ENCODE measurements around the gene PHOSPHO2. TPM values are rescaled to one million over a fixed set of nuclear protein-coding genes. Genes with fewer than 3 reads are reported as not detected.
"Not testable (repeated sequence)": the region's sequence is repeated elsewhere in the genome, so short reads cannot be mapped to it uniquely, and the experiment has no call there.

The PHOSPHO2 gene
- total RNA-seq, 1 experiment from 2014 or later = 6.9 TPM

DNA sequence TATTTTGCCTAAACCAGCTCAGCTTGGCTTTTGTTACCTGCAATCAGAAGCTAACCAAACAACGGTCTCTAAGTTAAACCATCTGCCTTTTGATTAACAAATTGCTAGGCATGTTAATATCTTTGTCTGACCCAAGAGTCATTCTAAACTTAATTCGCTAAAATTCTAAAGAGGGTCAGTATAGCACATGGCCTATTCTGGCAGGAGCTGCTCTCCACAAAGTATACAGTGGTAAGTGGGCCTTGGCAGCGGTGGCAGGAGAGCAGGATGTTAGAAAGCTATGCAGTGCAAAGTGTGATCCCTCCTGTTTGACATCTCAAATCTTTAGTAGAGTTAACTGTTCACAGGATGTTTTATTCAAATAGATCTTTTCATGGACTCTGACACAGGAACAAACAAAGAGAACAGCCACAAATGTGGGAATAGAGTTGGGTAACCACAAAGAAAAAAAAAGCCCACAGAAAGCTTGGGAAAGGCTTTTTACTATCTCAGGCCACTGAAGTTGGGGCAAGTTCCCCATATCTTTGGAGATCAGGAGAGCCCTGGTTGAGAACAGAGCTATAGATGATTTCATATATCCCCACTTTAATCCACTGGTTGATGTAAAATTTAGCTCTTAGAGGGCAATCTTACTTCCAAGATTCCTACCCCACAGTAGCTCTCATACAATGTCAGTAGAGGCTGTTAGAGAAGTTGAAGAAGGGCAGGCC lies 10.7 kb upstream of the PHOSPHO2 start:
- POLR2A ChIA-PET (ENCODE audit: low non-redundant PET) = no interaction called here
- intact Hi-C loops (cut with micrococcal nuclease; ENCODE audit: unreplicated experiment) = no loop called here
- H3K27ac ChIP-seq (ENCODE audit: low read depth, low read length, poor library complexity, severe bottlenecking) = no peak overlapping the region
- H3K4me3 ChIP-seq (ENCODE audit: low read depth, low read length, poor library complexity, severe bottlenecking) = no peak overlapping the region
- no peaks in the 10 kb centered on the region for H3K9me3 ChIP-seq (ENCODE audit: low read depth, low read length, poor library complexity, severe bottlenecking)
- DNase-seq (ENCODE audit: low spot score) = no peak
- CTCF ChIA-PET = no interaction called here
- no TSS peak for BruUV-seq (replicated peaks)
- no peaks in the 10 kb centered on the region for H3K36me3 ChIP-seq (ENCODE audit: insufficient read depth, low read length, poor library complexity, severe bottlenecking)
- no peak for TF ChIP-seq EZH2 (IDR thresholded peaks at IDR 0.05; ENCODE audit: borderline replicate concordance, low read depth, low read length, poor library complexity, severe bottlenecking)
- TF ChIP-seq, protein P1, sequence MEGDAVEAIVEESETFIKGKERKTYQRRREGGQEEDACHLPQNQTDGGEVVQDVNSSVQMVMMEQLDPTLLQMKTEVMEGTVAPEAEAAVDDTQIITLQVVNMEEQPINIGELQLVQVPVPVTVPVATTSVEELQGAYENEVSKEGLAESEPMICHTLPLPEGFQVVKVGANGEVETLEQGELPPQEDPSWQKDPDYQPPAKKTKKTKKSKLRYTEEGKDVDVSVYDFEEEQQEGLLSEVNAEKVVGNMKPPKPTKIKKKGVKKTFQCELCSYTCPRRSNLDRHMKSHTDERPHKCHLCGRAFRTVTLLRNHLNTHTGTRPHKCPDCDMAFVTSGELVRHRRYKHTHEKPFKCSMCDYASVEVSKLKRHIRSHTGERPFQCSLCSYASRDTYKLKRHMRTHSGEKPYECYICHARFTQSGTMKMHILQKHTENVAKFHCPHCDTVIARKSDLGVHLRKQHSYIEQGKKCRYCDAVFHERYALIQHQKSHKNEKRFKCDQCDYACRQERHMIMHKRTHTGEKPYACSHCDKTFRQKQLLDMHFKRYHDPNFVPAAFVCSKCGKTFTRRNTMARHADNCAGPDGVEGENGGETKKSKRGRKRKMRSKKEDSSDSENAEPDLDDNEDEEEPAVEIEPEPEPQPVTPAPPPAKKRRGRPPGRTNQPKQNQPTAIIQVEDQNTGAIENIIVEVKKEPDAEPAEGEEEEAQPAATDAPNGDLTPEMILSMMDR (conservative IDR thresholded peaks at IDR 0.05; ENCODE audit: low read depth, low read length) = no peak
- no peaks in the 10 kb centered on the region for H3K4me1 ChIP-seq (ENCODE audit: insufficient read depth, low read length, poor library complexity, severe bottlenecking)
- no peaks in the 10 kb centered on the region for H3K27me3 ChIP-seq (replicated peaks; ENCODE audit: insufficient read depth, low read depth, low read length, poor library complexity)

DNA sequence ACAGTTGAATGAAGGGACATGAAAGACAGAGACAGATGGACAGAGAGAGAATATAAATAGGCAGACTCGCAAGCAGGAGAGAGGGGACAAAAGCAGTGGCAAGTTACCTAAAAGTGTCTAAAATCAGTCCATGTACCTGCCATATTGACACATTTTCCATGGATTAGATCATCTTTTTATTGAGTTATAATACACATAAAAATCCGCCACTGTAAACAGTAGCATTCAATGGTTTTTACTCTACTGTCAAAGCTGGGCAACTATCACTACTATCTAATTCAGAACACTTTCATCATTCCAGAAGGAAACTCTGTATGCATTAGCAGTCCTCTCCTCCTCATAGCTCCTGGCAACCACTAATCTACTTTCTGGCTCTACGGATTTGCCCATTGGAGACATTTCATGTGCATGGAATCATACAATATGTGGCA lies 10.1 kb upstream of the PHOSPHO2 start:
- BruUV-seq (replicated peaks) = no TSS peak
- TF ChIP-seq, protein P1 (conservative IDR thresholded peaks at IDR 0.05; ENCODE audit: low read depth, low read length) = no peak
- TF ChIP-seq EZH2 (IDR thresholded peaks at IDR 0.05; ENCODE audit: borderline replicate concordance, low read depth, low read length, poor library complexity, severe bottlenecking) = no peak
- no peaks in the 10 kb centered on the region for H3K9me3 ChIP-seq (ENCODE audit: low read depth, low read length, poor library complexity, severe bottlenecking)
- H3K4me1 ChIP-seq (ENCODE audit: insufficient read depth, low read length, poor library complexity, severe bottlenecking) = no peaks in the 10 kb centered on the region
- DNase-seq (ENCODE audit: low spot score) = no peak
- no peaks in the 10 kb centered on the region for H3K36me3 ChIP-seq (ENCODE audit: insufficient read depth, low read length, poor library complexity, severe bottlenecking)
- ChIA-PET POLR2A (ENCODE audit: low non-redundant PET) (no interaction called here), CTCF (no interaction called here)
- no peak overlapping the region for H3K27ac ChIP-seq (ENCODE audit: low read depth, low read length, poor library complexity, severe bottlenecking)
- intact Hi-C loops (cut with micrococcal nuclease; ENCODE audit: unreplicated experiment) = no loop called here
- no peak overlapping the region for H3K4me3 ChIP-seq (ENCODE audit: low read depth, low read length, poor library complexity, severe bottlenecking)
- H3K27me3 ChIP-seq (replicated peaks; ENCODE audit: insufficient read depth, low read depth, low read length, poor library complexity) = no peaks in the 10 kb centered on the region

DNA sequence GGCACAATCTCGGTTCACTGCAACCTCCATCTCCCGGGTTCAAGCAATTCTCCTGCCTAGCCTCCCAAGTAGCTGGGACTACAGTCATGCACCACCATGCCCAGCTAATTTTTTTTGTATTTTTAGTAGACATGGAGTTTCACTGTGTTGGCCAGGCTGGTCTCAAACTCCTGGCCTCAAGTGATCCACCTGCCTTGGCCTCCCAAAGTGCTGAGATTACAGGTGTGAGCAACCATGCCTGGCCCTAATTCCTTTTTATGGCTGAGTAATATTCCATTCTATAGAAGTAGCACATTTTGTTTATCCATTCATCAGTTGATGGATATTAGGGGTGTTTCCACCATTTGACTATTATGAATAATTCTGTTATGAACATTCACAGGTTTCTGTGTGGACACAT lies 9.6 kb upstream of the PHOSPHO2 start:
- CTCF ChIA-PET; intact Hi-C loops (cut with micrococcal nuclease; ENCODE audit: unreplicated experiment): not testable (repeated sequence)

DNA sequence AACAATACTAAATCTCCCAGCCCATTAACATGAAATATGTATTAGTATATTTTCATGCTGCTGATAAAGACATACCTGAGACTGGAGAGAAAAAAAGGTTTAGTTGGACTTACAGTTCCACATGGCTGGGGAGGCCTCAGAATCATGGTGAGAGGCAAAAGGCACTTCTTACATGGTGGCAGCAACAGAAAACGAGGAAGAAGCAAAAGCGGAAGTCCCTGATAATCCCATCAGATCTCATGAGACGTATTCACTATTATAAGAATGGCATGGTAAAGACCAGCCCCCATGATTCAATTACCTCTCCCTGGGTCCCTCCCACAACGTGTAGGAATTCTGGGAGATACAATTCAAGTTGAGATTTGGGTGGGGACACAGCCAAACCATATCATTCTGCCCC lies 7.4 kb upstream of the PHOSPHO2 start:
- intact Hi-C loops (cut with micrococcal nuclease; ENCODE audit: unreplicated experiment); BruUV-seq (replicated peaks); POLR2A ChIA-PET (ENCODE audit: low non-redundant PET); H3K27me3 ChIP-seq (replicated peaks; ENCODE audit: insufficient read depth, low read depth, low read length, poor library complexity); H3K36me3 ChIP-seq (ENCODE audit: insufficient read depth, low read length, poor library complexity, severe bottlenecking); H3K4me1 ChIP-seq (ENCODE audit: insufficient read depth, low read length, poor library complexity, severe bottlenecking); DNase-seq (ENCODE audit: low spot score); CTCF ChIA-PET; H3K4me3 ChIP-seq (ENCODE audit: low read depth, low read length, poor library complexity, severe bottlenecking); H3K27ac ChIP-seq (ENCODE audit: low read depth, low read length, poor library complexity, severe bottlenecking); H3K9me3 ChIP-seq (ENCODE audit: low read depth, low read length, poor library complexity, severe bottlenecking): not testable (repeated sequence)

More for the DNA sequence above, 9.6 kb upstream of the PHOSPHO2 start:
- H3K4me1 ChIP-seq (ENCODE audit: insufficient read depth, low read length, poor library complexity, severe bottlenecking); H3K27ac ChIP-seq (ENCODE audit: low read depth, low read length, poor library complexity, severe bottlenecking); H3K4me3 ChIP-seq (ENCODE audit: low read depth, low read length, poor library complexity, severe bottlenecking); H3K9me3 ChIP-seq (ENCODE audit: low read depth, low read length, poor library complexity, severe bottlenecking); BruUV-seq (replicated peaks); POLR2A ChIA-PET (ENCODE audit: low non-redundant PET); DNase-seq (ENCODE audit: low spot score); H3K27me3 ChIP-seq (replicated peaks; ENCODE audit: insufficient read depth, low read depth, low read length, poor library complexity); H3K36me3 ChIP-seq (ENCODE audit: insufficient read depth, low read length, poor library complexity, severe bottlenecking): not testable (repeated sequence)

DNA sequence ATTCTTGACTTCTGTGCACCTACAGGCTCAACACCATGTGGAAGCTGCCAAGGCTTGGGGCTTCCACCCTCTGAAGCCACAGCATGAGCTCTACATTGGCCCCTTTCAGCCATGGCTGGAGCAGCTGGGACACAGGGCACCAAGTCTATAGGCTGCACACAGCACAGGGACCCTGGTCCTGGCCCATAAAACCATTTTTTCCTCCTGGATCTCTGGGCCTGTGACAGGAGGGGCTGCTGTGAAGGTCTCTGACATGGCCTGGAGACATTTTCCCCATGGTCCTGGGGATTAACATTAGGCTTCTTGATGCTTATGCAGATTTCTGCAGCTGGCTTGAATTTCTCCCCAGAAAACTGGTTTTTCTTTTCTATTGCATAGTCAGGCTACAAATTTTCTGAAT lies 6.3 kb upstream of the PHOSPHO2 start:
- POLR2A ChIA-PET (ENCODE audit: low non-redundant PET); BruUV-seq (replicated peaks); intact Hi-C loops (cut with micrococcal nuclease; ENCODE audit: unreplicated experiment); H3K27ac ChIP-seq (ENCODE audit: low read depth, low read length, poor library complexity, severe bottlenecking); H3K36me3 ChIP-seq (ENCODE audit: insufficient read depth, low read length, poor library complexity, severe bottlenecking); H3K9me3 ChIP-seq (ENCODE audit: low read depth, low read length, poor library complexity, severe bottlenecking); H3K4me3 ChIP-seq (ENCODE audit: low read depth, low read length, poor library complexity, severe bottlenecking); H3K27me3 ChIP-seq (replicated peaks; ENCODE audit: insufficient read depth, low read depth, low read length, poor library complexity); CTCF ChIA-PET; DNase-seq (ENCODE audit: low spot score); H3K4me1 ChIP-seq (ENCODE audit: insufficient read depth, low read length, poor library complexity, severe bottlenecking): not testable (repeated sequence)
